Neuron (in vitro differentiated cells): ENCODE data around the gene SRMS.

Experiments
- H2AFZ ChIP-seq: one replicate; pipeline ENCODE4 v1.6.1; 2013; ENCODE audit warnings: low read depth, mild to moderate bottlenecking, inconsistent platforms, low read length, moderate library complexity
- H3K27me3 ChIP-seq: one replicate; pipeline ENCODE4 v1.6.1; 2013; ENCODE audit warnings: low read length; ENCODE audit not compliant: insufficient read depth
- H3K36me3 ChIP-seq: one replicate; pipeline ENCODE4 v1.6.1; 2013; ENCODE audit warnings: low read length; ENCODE audit not compliant: insufficient read depth
- H3K4me1 ChIP-seq: one replicate; pipeline ENCODE4 v1.6.1; 2013; ENCODE audit warnings: low read length; ENCODE audit not compliant: insufficient read depth
- H3K4me3 ChIP-seq: 2 replicates; pipeline ENCODE4 v1.5.1; 2013; ENCODE audit warnings: mild to moderate bottlenecking, low read length, moderate library complexity
- H3K9me3 ChIP-seq: one replicate; pipeline ENCODE4 v1.6.1; 2013; ENCODE audit warnings: low read length

SRMS gene

GRCh38 chr20:63587776-63588591, 40.4 kb upstream of the SRMS start:
- Histone ChIP-seq H2AFZ (no peak overlapping the region), H3K27me3 (no peaks in the 10 kb centered on the region), H3K4me3 (no peak overlapping the region), H3K9me3 (no peaks in the 10 kb centered on the region), H3K4me1 (peaks cover 4% of the 10 kb centered on the region), H3K36me3 (peaks cover 28% of the 10 kb centered on the region)

GRCh38 chr20:63587256-63587655, 39.7 kb upstream of the SRMS start:
- H3K4me3 ChIP-seq = no peak overlapping the region
- H3K36me3 ChIP-seq = peaks cover 22% of the 10 kb centered on the region
- H3K27me3 ChIP-seq = no peaks in the 10 kb centered on the region
- H2AFZ ChIP-seq = no peak overlapping the region
- H3K4me1 ChIP-seq = peaks cover 4% of the 10 kb centered on the region
- H3K9me3 ChIP-seq = no peaks in the 10 kb centered on the region

- Histone ChIP-seq H3K9me3 (no peaks in the 10 kb centered on the region), H3K4me1 (peaks cover 4% of the 10 kb centered on the region), H2AFZ (no peak overlapping the region)
Measured at GRCh38 chr20:63586797-63587196, 39.2 kb upstream of the SRMS start.

GRCh38 chr20:63585616-63586565, 38.3 kb upstream of the SRMS start:
- Histone ChIP-seq H3K4me1 (peaks cover 4% of the 10 kb centered on the region), H2AFZ (no peak overlapping the region), H3K27me3 (no peaks in the 10 kb centered on the region), H3K36me3 (peaks cover 15% of the 10 kb centered on the region), H3K9me3 (no peaks in the 10 kb centered on the region), H3K4me3 (no peak overlapping the region)

More at GRCh38 chr20:63586797-63587196, 39.2 kb upstream of the SRMS start:
- H3K27me3 ChIP-seq = no peaks in the 10 kb centered on the region
- H3K36me3 ChIP-seq = peaks cover 17% of the 10 kb centered on the region
- H3K4me3 ChIP-seq = no peak overlapping the region

GRCh38 chr20:63582382-63583063, 35.0 kb upstream of the SRMS start:
- H3K4me3 ChIP-seq = no peak overlapping the region
- no peaks in the 10 kb centered on the region for H3K27me3 ChIP-seq
- H3K9me3 ChIP-seq = peaks cover 2% of the 10 kb centered on the region
- H3K36me3 ChIP-seq = no peaks in the 10 kb centered on the region
- H2AFZ ChIP-seq = no peak overlapping the region
- H3K4me1 ChIP-seq = no peaks in the 10 kb centered on the region

- peaks cover 2% of the 10 kb centered on the region for H3K9me3 ChIP-seq
- no peaks in the 10 kb centered on the region for H3K4me1 ChIP-seq
- no peak overlapping the region for H3K4me3 ChIP-seq
- H3K36me3 ChIP-seq = no peaks in the 10 kb centered on the region
- H3K27me3 ChIP-seq = no peaks in the 10 kb centered on the region
- H2AFZ ChIP-seq = no peak overlapping the region
Measured at GRCh38 chr20:63580796-63581461, 33.4 kb upstream of the SRMS start.

- H3K36me3 ChIP-seq = no peaks in the 10 kb centered on the region
- H3K27me3 ChIP-seq = no peaks in the 10 kb centered on the region
- peaks cover 2% of the 10 kb centered on the region for H3K9me3 ChIP-seq
- H2AFZ ChIP-seq = no peak overlapping the region
- no peak overlapping the region for H3K4me3 ChIP-seq
- H3K4me1 ChIP-seq = peaks cover 4% of the 10 kb centered on the region
Measured at GRCh38 chr20:63579017-63579694, 31.6 kb upstream of the SRMS start.

- H3K9me3 ChIP-seq = peaks cover 2% of the 10 kb centered on the region
- H3K4me1 ChIP-seq = peaks cover 7% of the 10 kb centered on the region
Measured at GRCh38 chr20:63578224-63579016, 30.9 kb upstream of the SRMS start.

GRCh38 chr20:63577317-63577894, 29.9 kb upstream of the SRMS start:
- peaks cover 10% of the 10 kb centered on the region for H3K4me1 ChIP-seq
- no peaks in the 10 kb centered on the region for H3K27me3 ChIP-seq
- no peak overlapping the region for H2AFZ ChIP-seq
- H3K9me3 ChIP-seq = peaks cover 2% of the 10 kb centered on the region
- H3K4me3 ChIP-seq = no peak overlapping the region
- no peaks in the 10 kb centered on the region for H3K36me3 ChIP-seq

More at GRCh38 chr20:63578224-63579016, 30.9 kb upstream of the SRMS start:
- no peak overlapping the region for H2AFZ ChIP-seq
- no peak overlapping the region for H3K4me3 ChIP-seq
- no peaks in the 10 kb centered on the region for H3K27me3 ChIP-seq
- H3K36me3 ChIP-seq = no peaks in the 10 kb centered on the region

GRCh38 chr20:63576311-63576710, 28.8 kb upstream of the SRMS start:
- H2AFZ ChIP-seq = no peak overlapping the region
- no peak overlapping the region for H3K4me3 ChIP-seq
- H3K4me1 ChIP-seq = peaks cover 10% of the 10 kb centered on the region
- peaks cover 2% of the 10 kb centered on the region for H3K9me3 ChIP-seq
- H3K27me3 ChIP-seq = no peaks in the 10 kb centered on the region
- no peaks in the 10 kb centered on the region for H3K36me3 ChIP-seq
